Endodermal cell (in vitro differentiated cells): ENCODE results near the gene IL6R. TPM values are rescaled to one million over a fixed set of nuclear protein-coding genes. Genes with fewer than 3 reads are reported as not detected.
A peak's percentile ranks its signal among the peaks of the same experiment; 100 is the strongest.

Experiments
- DNase-seq: peaks from one replicate; pipeline ENCODE4 v3.0.0-alpha.2; 2017
- H3K27ac ChIP-seq: 2 replicates; pipeline ENCODE4 v1.5.1; 2013; ENCODE audit warnings: mild to moderate bottlenecking, low read depth, low read length, moderate library complexity
- H3K27me3 ChIP-seq: 2 replicates; pipeline ENCODE4 v1.6.1; 2013; ENCODE audit warnings: mild to moderate bottlenecking, low read length, moderate library complexity; ENCODE audit not compliant: insufficient read depth, control insufficient read depth, poor library complexity, severe bottlenecking
- H3K36me3 ChIP-seq: 2 replicates; pipeline ENCODE4 v1.7.0; 2013; ENCODE audit warnings: mild to moderate bottlenecking, low read length, moderate library complexity; ENCODE audit not compliant: control insufficient read depth, insufficient read depth
- H3K4me1 ChIP-seq: one replicate; pipeline ENCODE4 v1.7.0; 2013; ENCODE audit warnings: low read length; ENCODE audit not compliant: control insufficient read depth, insufficient read depth
- H3K4me3 ChIP-seq: 2 replicates; pipeline ENCODE4 v1.5.1; 2013; ENCODE audit warnings: mild to moderate bottlenecking, low read length, moderate library complexity
- H3K9ac ChIP-seq: 2 replicates; pipeline ENCODE4 v1.6.1; 2013; ENCODE audit warnings: mild to moderate bottlenecking, low read length, moderate library complexity; ENCODE audit not compliant: poor library complexity, severe bottlenecking; ENCODE audit errors: extremely low read depth
- H3K9me3 ChIP-seq: 2 replicates; pipeline ENCODE4 v1.6.1; 2013; ENCODE audit warnings: mild to moderate bottlenecking, low read length, moderate library complexity; ENCODE audit not compliant: control insufficient read depth
- H3K27ac Mint-ChIP-seq: 2 replicates; pipeline ENCODE4 v1.8.0; 2020; ENCODE audit warnings: mixed read lengths
- H3K27me3 Mint-ChIP-seq: 2 replicates; pipeline ENCODE4 v1.8.0; 2021; ENCODE audit warnings: mild to moderate bottlenecking, mixed read lengths; ENCODE audit not compliant: insufficient read depth
- H3K36me3 Mint-ChIP-seq: 2 replicates; pipeline ENCODE4 v1.8.0; 2020; ENCODE audit warnings: low read depth, mixed read lengths
- H3K4me1 Mint-ChIP-seq: 2 replicates; pipeline ENCODE4 v1.8.0; 2020; ENCODE audit warnings: mixed read lengths
- H3K4me3 Mint-ChIP-seq: 2 replicates; pipeline ENCODE4 v1.8.0; 2020; ENCODE audit warnings: mild to moderate bottlenecking, moderate library complexity, mixed read lengths
- H3K9me3 Mint-ChIP-seq: 2 replicates; pipeline ENCODE4 v1.8.0; 2020; ENCODE audit warnings: mild to moderate bottlenecking, mixed read lengths
- CTCF ChIP-seq: fragments of 200-600 bp; sonication (generic); conservative IDR thresholded peaks from 2 replicates; pipeline ENCODE4 v1.5.0; 2021; ENCODE audit warnings: antibody characterized with exemption, mild to moderate bottlenecking
- WGBS, 2 experiments: methylation state at CpG; one replicate each; pipeline versions ENCODE4 v1.1.5 to v1.1.7; 2013; ENCODE audit warnings: missing lambda C conversion rate in 2 of 2, mixed read lengths in 1 of 2; ENCODE audit not compliant: insufficient coverage in 1 of 2, insufficient read length in 1 of 2; 5-methylcytosine and 5-hydroxymethylcytosine counted together
- total RNA-seq, 2 donors: library from RNA; stranded (reverse); fragmentation: NEBNext Ultra II Directional in 1 of 2; extraction: Animal tissue kit (Norgen Biotek cat#: 25700) in 1 of 2; gene quantifications; 2 replicates in 1 of 2; 3 replicates in 1 of 2; pipeline ENCODE4 v1.2.1, GENCODE V29; 2021

The IL6R gene
- total RNA-seq, 2 donors from 2014 or later: 0.77 to 1.0 TPM

GRCh38 chr1:154489695-154490274, 84.6 kb downstream of the IL6R start:
- no peak for DNase-seq
- Mint-ChIP-seq H3K4me3 (no peak overlapping the region), H3K27ac (no peak overlapping the region), H3K36me3 (no peaks in the 10 kb centered on the region), H3K9me3 (no peaks in the 10 kb centered on the region), H3K27me3 (peaks cover 17% of the 10 kb centered on the region), H3K4me1 (peaks cover 46% of the 10 kb centered on the region)
- peaks cover 19% of the 10 kb centered on the region for H3K4me1 ChIP-seq
- H3K36me3 ChIP-seq: no peaks in the 10 kb centered on the region
- WGBS, 2 experiments: 86 to 100% methylated on average over 4 to 5 of the region's 5 CpGs
- no peaks in the 10 kb centered on the region for H3K27me3 ChIP-seq
- TF ChIP-seq CTCF: no peak
- no peaks in the 10 kb centered on the region for H3K9me3 ChIP-seq
- H3K4me3 ChIP-seq: no peak overlapping the region
- H3K9ac ChIP-seq: no peak overlapping the region
- H3K27ac ChIP-seq: no peak overlapping the region

- H3K36me3 Mint-ChIP-seq: no peaks in the 10 kb centered on the region
These were observed 85.2 kb downstream of the IL6R start for GRCh38 chr1:154490317-154490716.

GRCh38 chr1:154492115-154492514, 87.0 kb downstream of the IL6R start:
- Histone ChIP-seq H3K27ac (no peak overlapping the region), H3K9ac (no peak overlapping the region), H3K27me3 (no peaks in the 10 kb centered on the region), H3K9me3 (no peaks in the 10 kb centered on the region), H3K36me3 (no peaks in the 10 kb centered on the region), H3K4me3 (no peak overlapping the region), H3K4me1 (peaks cover 19% of the 10 kb centered on the region)
- Mint-ChIP-seq H3K4me1 (peaks cover 51% of the 10 kb centered on the region), H3K27ac (no peak overlapping the region), H3K27me3 (peaks cover 12% of the 10 kb centered on the region), H3K36me3 (no peaks in the 10 kb centered on the region), H3K9me3 (no peaks in the 10 kb centered on the region), H3K4me3 (no peak overlapping the region)
- TF ChIP-seq CTCF: no peak
- no peak for DNase-seq
- 60 to 91% methylated on average over 1 to 4 of the region's 4 CpGs for WGBS, 2 experiments

More at GRCh38 chr1:154490317-154490716, 85.2 kb downstream of the IL6R start:
- no peaks in the 10 kb centered on the region for H3K36me3 ChIP-seq
- no peak overlapping the region for H3K27ac ChIP-seq
- H3K9me3 Mint-ChIP-seq: no peaks in the 10 kb centered on the region
- WGBS, 2 experiments: 88 to 100% methylated on average over 1 of the region's 1 CpG
- H3K27ac Mint-ChIP-seq: no peak overlapping the region
- H3K4me1 Mint-ChIP-seq: peaks cover 43% of the 10 kb centered on the region
- TF ChIP-seq CTCF: no peak
- no peak for DNase-seq
- peaks cover 19% of the 10 kb centered on the region for H3K4me1 ChIP-seq
- H3K4me3 ChIP-seq: peak overlapping the region; percentile 17
- H3K4me3 Mint-ChIP-seq: no peak overlapping the region
- no peaks in the 10 kb centered on the region for H3K27me3 ChIP-seq
- no peaks in the 10 kb centered on the region for H3K9me3 ChIP-seq
- peaks cover 17% of the 10 kb centered on the region for H3K27me3 Mint-ChIP-seq
- no peak overlapping the region for H3K9ac ChIP-seq
